Activated T-helper 1 cell treated with anti-CD3 and anti-CD28 coated beads, Interleukin-2, amount 50 U/mL, for 16 hours (primary cell): Measurements from ENCODE around the gene CACNA2D1.

ENCODE experiments used
- DNase-seq, 2 donors: peaks; one replicate each; pipeline ENCODE4 v3.0.0-alpha.2; 2020; ENCODE audit warnings: low read depth in 1 of 2, low spot score in 1 of 2

The CACNA2D1 gene

DNA sequence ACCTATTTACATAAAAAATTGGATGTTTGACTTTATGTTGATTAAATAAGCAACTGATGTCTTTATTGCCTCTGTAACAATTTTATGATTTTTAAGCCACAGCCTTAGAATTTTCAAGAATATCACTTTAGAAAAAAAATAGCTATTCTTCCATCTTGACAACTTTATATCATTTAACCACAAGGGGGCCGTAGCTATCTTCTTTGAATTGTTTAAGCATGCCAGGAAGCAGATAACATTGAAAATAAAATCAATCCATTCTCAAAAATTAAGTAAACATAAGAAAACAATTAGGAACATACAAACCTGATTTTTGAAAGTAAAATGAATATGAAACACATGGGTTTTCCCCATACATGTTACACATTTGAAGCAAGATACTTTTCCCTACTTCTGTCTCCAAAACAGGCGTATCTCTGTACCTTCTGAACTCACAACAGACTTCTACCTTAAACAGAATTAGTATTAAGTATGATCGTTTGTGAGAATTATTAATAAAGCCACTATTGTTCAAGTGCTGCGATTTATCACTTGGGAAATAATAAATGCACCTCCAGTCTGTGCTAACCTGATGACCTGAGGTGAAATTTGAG, 209.0 kb downstream of the CACNA2D1 start:
- no peak for DNase-seq

DNA sequence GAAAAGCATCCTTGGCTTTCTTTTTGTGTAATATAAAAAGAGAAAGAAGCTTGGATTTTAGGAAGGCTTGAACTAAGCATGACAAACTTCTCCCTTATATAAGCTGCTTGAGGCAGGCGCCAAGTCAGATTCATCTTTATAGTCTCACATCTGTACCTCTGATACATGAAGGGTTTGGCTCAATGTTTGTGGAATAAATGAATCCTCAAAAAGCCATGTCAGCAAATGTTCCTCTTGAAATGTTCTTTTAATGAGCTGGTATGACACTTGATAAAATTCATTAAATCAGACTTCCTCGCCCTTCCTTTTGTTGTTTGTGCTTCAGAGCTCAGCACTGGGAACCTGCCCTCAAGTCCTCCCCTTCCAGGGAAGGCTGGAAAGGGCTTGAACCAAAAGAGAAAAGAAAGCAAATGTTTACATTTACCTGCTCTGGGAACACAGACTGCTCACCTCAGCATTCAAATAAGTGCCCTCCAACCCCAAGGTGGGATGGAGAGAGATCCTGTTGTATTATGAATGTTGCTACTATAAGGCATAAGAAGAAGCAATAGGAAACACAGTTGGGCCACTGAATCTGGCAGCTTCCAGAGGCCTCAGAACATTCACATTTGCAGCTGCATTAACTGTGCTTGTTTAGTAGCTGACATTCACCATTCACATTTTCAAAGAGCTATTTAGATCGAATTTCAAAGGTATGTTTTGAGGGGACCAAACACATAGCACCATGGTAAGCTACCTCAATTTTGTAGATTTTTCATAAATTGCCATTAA, 212.6 kb downstream of the CACNA2D1 start:
- DNase-seq: no peak

DNA sequence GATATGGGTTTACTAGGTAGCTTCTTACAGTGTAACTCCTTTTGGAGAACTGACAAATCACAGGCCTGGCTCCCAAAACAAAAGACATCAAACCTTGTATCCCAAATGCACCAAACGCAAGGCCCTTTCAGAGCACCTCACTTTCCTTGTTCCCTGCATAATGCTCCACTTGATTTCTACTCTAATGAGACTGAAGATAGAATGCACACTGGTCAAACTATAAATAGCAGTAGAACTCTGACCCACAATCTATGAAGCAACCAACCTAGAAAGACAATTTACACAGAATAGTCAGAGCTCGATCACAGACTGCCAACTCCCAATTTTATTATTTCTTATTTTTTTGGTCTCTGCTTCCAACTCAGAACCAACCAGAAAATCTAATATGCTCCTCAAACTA, 214.4 kb downstream of the CACNA2D1 start:
- no peak for DNase-seq

DNA sequence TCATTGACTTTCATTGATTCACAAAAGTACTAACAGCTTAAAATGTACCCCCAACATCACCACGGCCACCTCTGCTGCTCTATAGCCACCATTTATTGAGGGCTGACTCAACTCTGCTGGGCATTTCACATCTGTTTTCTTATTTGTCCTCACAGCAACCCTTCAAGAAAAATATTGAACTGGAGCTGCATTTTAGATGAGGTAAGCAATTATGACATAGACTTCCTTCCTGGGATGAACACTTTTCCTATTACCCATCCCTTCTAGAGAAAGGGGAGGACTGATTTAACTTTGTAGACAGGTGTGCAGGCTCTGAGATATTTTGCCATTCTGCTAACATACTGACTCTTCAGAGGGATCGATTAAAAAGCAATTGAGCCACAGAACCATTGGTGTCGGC, 217.4 kb downstream of the CACNA2D1 start:
- no peak for DNase-seq

DNA sequence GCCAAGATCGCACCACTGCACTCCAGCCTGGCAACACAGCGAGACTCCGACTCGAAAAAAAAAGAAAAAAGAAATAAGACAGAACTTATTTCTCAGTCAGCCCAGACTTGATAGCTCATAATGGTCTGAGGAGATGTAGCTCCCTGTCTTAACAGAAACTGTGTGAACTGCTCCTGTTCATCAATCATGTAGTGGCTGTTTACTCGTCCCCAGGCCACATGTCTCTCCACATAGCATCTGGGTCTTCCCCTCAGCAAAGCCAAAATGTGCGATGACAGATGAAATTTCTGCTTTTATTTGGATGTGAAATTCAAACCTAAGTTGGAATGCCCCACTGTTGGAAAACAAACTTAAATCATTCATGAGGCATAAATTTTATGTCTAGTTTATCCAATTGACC, 219.0 kb downstream of the CACNA2D1 start:
- no peak for DNase-seq

DNA sequence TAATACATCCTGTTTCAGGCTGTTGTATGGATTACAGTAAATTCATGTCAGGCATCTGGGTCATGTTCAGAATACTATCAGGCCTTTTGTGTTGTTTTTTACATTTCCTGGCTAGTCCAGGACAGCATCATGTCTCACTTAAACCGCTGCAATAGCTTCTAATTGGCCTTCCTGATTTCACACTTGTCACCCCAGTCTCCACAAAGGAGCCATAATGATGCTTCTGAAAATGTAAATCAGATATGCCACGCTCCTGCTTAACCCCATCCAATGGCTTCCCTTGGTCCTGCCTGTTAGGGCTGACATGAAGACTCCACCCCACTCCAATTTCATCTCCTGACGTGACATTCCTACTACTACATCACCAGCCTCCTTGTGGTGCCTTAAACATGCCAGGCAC, 220.0 kb downstream of the CACNA2D1 start:
- no peak for DNase-seq

DNA sequence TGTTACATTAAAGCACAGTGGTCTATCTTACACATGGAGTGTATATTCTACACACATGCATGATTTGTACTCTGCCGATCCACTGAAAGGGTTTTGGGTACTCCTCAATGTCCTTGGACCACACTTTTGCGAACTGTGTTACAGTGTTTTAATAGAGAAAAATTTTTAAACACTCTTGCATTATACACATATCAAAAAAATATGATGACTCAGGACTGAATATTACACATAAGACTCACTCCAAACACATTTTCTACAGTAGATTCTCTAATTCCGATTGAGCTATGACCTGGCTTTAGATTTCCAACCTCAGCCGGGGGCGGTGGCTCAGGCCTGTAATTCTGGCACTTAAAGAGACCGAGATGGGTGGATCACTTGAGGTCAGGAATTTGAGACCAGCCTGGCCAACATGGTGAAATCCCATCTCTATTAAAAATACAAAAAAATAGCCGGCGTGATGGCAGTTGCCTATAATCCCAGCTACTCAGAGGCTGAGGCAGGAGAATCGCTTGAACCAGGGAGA, 222.4 kb downstream of the CACNA2D1 start:
- DNase-seq: no peak

DNA sequence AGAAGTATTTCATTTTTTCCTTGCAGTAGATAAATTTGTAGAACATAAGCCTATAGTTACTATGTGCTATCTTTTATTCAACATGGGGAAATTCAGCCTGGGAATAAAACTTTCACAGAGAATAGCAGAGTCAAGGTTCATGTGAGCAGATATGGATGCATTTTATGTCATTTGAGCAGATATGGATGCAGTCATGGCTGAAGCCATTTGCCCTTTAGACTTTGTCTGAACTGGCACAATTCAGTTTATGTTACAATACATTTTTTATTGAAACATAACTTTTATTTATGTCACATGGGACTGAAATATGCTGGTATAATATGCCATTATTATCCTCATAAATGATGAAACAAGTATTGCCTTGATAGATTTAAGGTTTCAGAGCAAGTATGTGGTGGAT, 231.1 kb downstream of the CACNA2D1 start:
- no peak for DNase-seq

DNA sequence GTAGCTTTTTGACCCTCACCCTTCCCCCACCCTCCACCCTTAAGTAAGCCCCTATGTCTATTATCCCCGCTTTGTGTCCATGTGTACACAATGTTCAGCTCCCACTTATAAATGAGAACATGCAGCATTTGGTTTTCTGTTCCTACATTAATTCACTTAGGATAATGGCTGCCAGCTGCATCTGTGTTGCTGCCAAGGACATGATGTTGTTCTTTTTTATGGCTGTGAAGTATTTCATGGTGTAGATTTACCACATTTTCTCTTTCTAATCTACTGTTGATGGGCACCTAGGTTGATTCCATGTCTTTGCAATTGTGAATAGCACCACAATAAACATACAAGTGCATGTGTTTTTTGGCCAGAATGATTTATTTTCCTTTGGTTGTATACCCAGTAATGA, 232.2 kb downstream of the CACNA2D1 start:
- DNase-seq: no peak

DNA sequence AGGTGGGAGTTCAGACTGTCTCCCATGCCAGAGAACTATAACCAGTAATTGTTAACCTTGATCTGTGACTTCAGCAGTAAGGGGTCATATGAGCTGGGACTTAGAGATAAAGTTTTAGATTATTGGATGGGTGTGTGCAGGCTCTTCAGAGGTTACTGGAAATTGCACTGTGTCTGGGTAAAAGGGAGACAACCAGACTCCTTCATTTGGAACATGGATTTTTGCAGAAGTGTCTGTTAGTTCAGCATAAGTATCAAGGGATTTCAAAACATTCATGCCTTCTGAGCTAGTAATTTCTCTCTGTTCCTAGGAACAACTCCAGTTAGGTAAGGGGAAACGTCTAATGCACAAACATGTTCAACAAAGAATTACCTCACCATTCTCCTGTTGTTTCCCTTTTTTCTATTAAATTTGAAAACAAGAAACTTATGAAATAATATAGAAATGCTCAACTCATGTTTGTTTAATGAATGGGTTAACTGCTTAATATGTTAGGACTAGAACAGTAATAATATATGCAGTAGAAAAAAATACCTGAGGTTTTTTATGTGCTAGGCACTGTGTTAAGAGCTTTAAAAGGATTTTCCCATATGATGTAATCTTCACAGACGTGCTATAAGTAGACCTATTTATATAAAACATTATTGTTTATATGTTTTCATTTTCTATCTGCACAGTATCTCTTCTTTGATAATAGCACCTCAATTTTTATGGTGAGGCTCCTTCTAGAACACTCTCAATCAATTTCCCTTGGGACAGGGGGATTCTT, 233.0 kb downstream of the CACNA2D1 start:
- no peak for DNase-seq

DNA sequence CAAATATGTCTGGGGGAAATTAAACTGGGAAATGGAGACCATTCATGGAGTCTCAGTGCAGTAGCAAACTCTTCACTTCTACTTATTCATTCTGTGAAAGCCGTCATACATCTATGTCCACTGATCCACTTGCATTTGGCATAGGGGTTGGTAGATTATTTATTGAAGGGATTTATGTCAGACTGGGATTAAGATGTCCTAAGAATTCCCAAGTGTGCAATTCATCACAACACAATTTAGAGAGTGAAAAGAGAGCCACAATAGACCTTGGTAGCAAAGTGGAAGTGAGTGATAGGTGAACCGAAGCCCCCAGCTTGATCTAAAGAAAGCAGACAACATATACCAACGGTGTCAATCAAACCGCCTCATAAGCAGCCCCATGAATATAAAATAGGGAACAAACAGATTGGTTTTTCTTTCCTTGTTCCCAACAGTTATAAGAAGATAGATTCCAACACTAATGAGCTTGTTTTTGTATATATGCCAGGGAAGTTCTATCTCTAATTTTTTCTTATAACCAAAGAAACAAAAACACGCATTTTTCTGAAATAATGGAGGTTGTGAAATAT, 234.3 kb downstream of the CACNA2D1 start:
- DNase-seq: no peak

DNA sequence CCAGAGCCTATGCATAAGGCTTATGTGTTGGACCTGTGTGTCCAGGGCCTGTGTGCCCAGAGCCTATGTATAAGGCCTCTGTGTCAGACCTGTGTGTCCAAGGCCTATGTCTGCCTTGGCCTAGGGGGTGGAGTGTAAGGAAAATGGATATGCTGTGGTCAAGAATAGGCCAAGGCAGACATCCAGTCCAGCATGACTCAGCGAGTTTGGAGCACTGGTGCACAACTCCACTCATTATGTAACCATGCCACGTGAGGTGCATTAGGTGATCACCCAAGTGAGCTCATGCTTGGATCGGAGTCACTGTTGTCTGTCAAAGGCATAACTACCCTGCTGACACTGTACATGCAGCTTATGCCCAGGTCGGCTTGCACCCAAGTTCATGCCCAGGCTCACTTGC, 238.9 kb downstream of the CACNA2D1 start:
- DNase-seq: no peak

DNA sequence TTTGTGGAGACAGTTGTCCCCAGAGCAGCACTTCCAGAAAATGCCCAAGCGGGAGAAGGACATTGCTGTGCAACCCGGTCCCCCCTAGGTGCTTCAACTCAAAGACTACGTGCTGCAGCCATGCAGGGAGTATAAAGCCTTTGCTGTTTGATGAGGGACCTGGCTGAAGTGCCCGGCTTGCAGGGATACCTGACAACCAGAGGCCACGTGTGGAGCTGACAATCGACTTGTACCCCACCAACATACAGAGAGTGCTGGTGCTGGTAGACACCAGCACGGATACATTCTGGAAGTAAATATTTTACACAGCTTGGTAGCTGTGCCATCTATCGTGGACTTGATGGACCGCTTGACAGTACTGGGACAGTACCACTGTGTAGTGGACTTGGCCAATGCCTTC, 240.6 kb downstream of the CACNA2D1 start:
- no peak for DNase-seq

DNA sequence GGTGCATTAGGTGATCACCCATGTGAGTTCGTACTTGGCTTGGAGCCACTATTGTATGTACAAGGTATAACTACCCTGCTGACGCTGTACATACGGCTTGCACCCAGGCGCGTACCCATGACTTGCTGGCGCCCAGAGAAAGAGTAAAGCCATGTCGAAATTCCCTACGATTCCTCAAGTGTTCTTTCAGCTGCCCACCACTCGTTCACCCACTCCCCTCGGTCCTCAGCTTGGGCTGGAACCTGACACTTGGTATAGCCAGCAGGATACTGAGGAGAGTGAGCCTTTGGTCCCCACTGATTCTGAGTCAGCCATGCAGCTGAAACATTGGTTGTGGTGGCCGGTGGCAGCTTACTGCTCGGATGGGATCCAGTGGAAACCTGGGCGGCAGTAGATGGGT, 241.5 kb downstream of the CACNA2D1 start:
- no peak for DNase-seq

DNA sequence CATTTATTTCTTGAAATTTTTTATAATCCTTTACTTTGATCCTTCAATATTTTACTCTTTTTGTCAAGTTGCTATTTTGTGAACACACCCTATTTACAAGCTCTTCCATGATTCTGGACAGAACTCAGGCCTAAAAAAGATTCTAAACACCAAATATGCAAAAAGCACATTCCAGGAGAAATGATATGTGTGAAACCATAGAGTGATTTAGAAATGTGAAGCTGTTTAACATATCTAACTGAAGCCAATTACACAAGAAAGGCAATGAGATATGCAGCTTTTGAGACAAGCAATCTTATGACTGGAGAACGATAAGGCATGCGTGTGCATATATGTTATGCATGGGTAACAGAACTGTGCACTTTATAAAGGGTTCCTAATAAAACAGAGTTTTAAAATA, 243.0 kb downstream of the CACNA2D1 start:
- DNase-seq: no peak

DNA sequence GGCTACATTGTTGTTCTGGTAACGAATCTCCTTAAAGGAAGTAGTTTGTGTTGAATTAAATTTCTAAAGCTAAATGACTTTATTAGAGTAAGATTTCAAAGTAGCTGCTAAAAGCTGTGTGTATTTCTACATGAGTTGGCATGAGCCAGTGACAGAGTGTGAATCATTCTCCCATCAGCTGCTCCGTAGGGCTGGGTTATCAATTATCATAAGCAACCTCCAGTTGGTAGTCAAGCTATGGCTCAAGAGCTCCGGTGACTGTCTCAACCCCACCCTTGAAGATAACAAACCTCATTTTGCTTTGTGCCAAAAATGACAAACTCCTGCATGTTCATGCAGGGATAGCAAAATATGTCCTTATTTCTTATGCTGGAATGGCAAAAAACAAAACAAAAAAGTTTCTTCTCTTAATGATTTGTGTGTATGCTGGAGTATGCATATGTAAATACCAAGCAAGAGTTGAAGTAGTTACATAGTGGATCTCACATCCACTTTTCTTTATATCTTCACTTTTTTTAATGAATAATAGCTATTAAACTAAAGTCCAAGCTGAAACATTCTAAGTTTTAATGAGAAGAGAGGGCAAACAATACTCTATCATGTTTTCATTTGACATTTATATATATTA, 249.4 kb downstream of the CACNA2D1 start:
- no peak for DNase-seq

DNA sequence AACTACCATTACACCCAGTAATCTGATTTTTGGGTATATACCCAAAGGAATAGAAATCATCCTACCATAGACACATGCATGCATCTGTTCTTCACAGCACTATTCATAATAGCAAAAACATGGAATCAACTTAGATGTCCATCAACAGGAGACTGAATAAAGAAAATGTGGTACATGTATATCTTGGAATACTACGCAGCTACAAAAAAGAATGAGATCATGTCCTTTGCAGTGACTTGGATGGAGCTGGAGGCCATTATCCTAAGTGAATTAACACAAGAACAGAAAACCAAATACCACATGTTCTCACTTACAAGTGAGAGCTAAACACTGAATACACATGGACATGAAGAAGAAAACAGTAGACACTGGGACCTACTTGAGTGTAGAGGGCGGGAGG, 254.9 kb downstream of the CACNA2D1 start:
- DNase-seq: no peak

DNA sequence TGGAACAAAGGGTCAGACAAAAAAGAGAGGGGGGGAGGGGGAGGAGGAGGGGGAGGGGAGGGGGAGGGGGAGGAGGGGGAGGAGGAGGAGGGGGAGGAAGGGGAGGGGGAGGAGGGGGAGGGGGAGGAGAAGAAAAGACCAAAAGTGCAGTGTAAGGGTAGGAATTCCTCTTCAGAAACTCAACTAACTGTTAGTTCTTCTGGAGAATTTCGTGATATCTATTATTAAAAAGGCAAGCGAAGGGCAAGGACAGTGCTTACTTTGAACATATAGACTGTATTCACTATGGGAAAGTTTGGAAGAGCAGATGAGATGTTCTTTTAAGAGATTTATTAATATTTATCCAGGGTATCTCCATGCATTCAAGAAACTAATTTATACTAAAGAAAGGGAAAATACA, 258.1 kb downstream of the CACNA2D1 start:
- no peak for DNase-seq

DNA sequence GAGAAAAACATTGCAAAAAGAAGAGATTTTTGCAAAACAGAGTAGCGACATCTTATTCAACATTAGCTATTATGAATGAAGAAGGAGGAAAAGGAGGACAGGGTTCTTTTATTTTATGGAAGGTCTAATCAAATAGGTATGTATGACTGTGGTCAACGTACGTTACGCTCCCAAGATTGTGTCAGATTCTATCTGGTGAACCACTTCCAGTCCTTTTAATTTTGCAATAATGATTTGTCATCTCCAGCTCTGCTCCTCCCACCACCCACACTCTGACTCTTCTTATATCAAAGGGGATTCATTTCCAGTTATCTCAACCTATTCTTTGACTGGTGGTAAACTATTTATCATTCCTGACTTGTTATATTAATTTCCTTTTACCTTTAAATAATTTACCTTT, 259.9 kb downstream of the CACNA2D1 start:
- no peak for DNase-seq

DNA sequence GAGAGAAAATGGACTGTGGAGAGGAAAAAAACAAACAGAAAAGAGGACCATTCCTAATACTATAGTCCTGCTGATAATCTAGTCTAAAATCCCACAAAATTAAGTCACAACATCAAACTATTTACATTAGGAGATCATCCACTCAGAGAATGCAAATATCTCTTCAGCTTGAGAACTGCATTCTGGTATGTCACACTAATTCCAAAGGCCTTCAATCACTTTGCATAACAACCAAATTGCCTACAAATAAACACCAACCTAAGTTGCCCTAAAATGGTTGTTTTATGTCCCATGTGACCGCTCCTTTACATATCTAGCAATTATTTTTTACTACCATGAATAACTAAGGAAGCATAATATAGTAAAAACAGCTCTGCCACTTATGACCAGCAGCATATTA, 264.3 kb downstream of the CACNA2D1 start:
- DNase-seq: no peak

DNA sequence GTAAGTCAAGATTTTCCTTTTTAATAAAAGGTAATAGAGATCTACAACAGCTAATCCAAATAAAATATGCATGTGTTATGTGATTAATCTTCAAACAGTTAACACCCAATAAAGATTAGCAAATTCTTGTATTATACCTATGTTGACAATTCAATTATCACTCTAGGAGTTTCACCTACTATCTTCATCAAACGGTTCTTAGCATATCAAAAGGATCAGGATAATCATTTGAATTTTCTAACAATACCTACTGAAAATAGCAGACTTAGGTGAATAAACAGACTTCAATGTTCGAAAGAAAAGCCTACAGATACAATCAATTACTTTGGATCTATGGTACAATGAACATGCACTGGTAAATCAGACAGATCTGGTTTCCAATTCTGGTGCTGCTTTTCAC, 268.3 kb downstream of the CACNA2D1 start:
- no peak for DNase-seq
